ENCODE data around the gene ICOS. TPM values are rescaled to one million over a fixed set of nuclear protein-coding genes. Genes with fewer than 3 reads are reported as not detected.

The ICOS gene
- total and polyA plus RNA-seq, 2 of the 8 experiments (the other 6 are each of a cell fraction or from before 2014, with no cell fraction given) = not detected

GRCh38 chr2:203918839-203919238 lies 17.7 kb upstream of the ICOS start:
- TF ChIP-seq ASH2L (IDR thresholded peaks at IDR 0.05; ENCODE audit: low read length) = no peak
- TF ChIP-seq KDM5A (IDR thresholded peaks at IDR 0.05; ENCODE audit: low read length) = no peak
- TF ChIP-seq RFX5 (IDR thresholded peaks at IDR 0.05; ENCODE audit: borderline replicate concordance, low read depth, low read length) = no peak
- TF ChIP-seq TEAD4 (IDR thresholded peaks at IDR 0.05; ENCODE audit: low read depth, low read length) = no peak
- TF ChIP-seq CTBP2 (IDR thresholded peaks at IDR 0.05; ENCODE audit: borderline replicate concordance, insufficient read depth, insufficient read length, low read length) = no peak
- TF ChIP-seq, protein P1, sequence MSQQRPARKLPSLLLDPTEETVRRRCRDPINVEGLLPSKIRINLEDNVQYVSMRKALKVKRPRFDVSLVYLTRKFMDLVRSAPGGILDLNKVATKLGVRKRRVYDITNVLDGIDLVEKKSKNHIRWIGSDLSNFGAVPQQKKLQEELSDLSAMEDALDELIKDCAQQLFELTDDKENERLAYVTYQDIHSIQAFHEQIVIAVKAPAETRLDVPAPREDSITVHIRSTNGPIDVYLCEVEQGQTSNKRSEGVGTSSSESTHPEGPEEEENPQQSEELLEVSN (IDR thresholded peaks at IDR 0.05) = no peak
- TF ChIP-seq SIN3A (conservative IDR thresholded peaks at IDR 0.05 in 1 of 2, IDR thresholded peaks at IDR 0.05 in 1 of 2; ENCODE audit: low read depth in 1 of 2, low read length in 2 of 2) = no peak
- no peak for TF ChIP-seq TBP (IDR thresholded peaks at IDR 0.05; ENCODE audit: low read depth, low read length)
- TF ChIP-seq GTF2F1 (IDR thresholded peaks at IDR 0.05; ENCODE audit: borderline replicate concordance, low read depth, low read length) = no peak
- POLR2A ChIA-PET (ENCODE audit: partially characterized antibody) = no interaction called here
- FAIRE-seq = no peak
- Histone ChIP-seq H3K9me3 (ENCODE audit: insufficient read depth in 2 of 2, low read depth in 1 of 2, low read length in 1 of 2) (no peaks in the 10 kb centered on the region), H3K36me3 (ENCODE audit: control insufficient read depth in 2 of 4, insufficient read depth in 4 of 4, low read length in 3 of 4) (no peaks in the 10 kb centered on the region), H3K4me3 (ENCODE audit: extremely low read depth in 1 of 4, insufficient read depth in 2 of 4, low read depth in 3 of 4, low read length in 4 of 4) (no peak overlapping the region), H3K79me2 (ENCODE audit: control insufficient read depth in 1 of 2, insufficient read depth in 2 of 2, low read length in 2 of 2) (no peaks in the 10 kb centered on the region), H3K4ac (replicated peaks; ENCODE audit: insufficient read length, low read depth, low read length) (no peak overlapping the region), H3K18ac (ENCODE audit: extremely low read depth, low read length) (no peak overlapping the region), H2BK15ac (ENCODE audit: low read length) (no peak overlapping the region), H3K9ac (replicated peaks in 1 of 4; ENCODE audit: extremely low read depth in 1 of 4, low read depth in 3 of 4, low read length in 3 of 4) (no peak overlapping the region), H3K14ac (ENCODE audit: insufficient read length) (no peak overlapping the region), H4K91ac (replicated peaks; ENCODE audit: insufficient read length, low read length) (no peak overlapping the region), H2BK12ac (ENCODE audit: low read depth, low read length) (no peak overlapping the region), H2BK5ac (ENCODE audit: low read depth, low read length) (no peak overlapping the region), H4K8ac (ENCODE audit: extremely low read depth, insufficient read depth, low read length) (no peak overlapping the region), H2AK5ac (ENCODE audit: low read depth, low read length) (no peak overlapping the region), H3K79me1 (ENCODE audit: low read depth, low read length) (no peaks in the 10 kb centered on the region), H2BK20ac (ENCODE audit: low read length) (no peak overlapping the region), H3K4me2 (ENCODE audit: insufficient read depth in 1 of 2, low read depth in 2 of 2, low read length in 2 of 2) (no peak overlapping the region), H3K23ac (ENCODE audit: insufficient read length) (no peak overlapping the region), H2BK120ac (replicated peaks; ENCODE audit: low read depth, low read length) (no peak overlapping the region), H3K56ac (replicated peaks; ENCODE audit: insufficient read length, low read depth, low read length) (no peak overlapping the region), H3K27me3 (replicated peaks in 1 of 4; ENCODE audit: control insufficient read depth in 3 of 4, extremely low read depth in 1 of 4, insufficient read depth in 3 of 4, low read length in 3 of 4) (no peaks in the 10 kb centered on the region), H4K20me1 (replicated peaks in 1 of 2; ENCODE audit: control insufficient read depth in 1 of 2, insufficient read depth in 2 of 2, low read length in 2 of 2) (no peaks in the 10 kb centered on the region), H3K4me1 (replicated peaks in 1 of 4; ENCODE audit: control insufficient read depth in 3 of 4, insufficient read depth in 4 of 4, low read length in 3 of 4) (peaks cover 0 to 3% (median 2%) of the 10 kb centered on the region in 4 experiments; a peak in 3 of 7 replicates), H3K27ac (ENCODE audit: low read depth, low read length) (no peak overlapping the region), H3K23me2 (ENCODE audit: low read depth, low read length) (no peaks in the 10 kb centered on the region), H4K5ac (ENCODE audit: insufficient read length, low read depth, low read length) (no peak overlapping the region), H2AFZ (ENCODE audit: low read length) (no peak overlapping the region)
- DNase-seq (ENCODE audit: low read depth in 1 of 2, low spot score in 2 of 2) = no peak
- 98% methylated on average over 3 of the region's 3 CpGs; no CpG with 5 or more reads in 1 of the 2 experiments for WGBS, 2 experiments (ENCODE audit: extremely low coverage in 1 of 2, insufficient coverage in 1 of 2, insufficient read length in 1 of 2, insufficient replicate concordance in 2 of 2, low coverage in 1 of 2, low lambda C conversion rate in 2 of 2, missing lambda C conversion rate in 1 of 2)
- CTCF ChIA-PET (ENCODE audit: partially characterized antibody) = interaction anchor here (0.6 kb wide), 1 partner anchor 1097 kb away, joined by 3 read pairs; no protein-coding TSS in a partner anchor

Measured in H1 (cell line).